Epithelial cell of prostate (primary cell): ENCODE measurements around the gene MLLT1.

Source experiments
- DNase-seq: peaks from one replicate; pipeline ENCODE4 v3.0.0-alpha.2; 2011; ENCODE audit warnings: low read depth, low spot score
- H3K27ac ChIP-seq: fragments of 450-650 bp; 2 replicates; pipeline ENCODE4 v1.5.1; 2017; ENCODE audit warnings: mild to moderate bottlenecking

MLLT1 gene

DNA sequence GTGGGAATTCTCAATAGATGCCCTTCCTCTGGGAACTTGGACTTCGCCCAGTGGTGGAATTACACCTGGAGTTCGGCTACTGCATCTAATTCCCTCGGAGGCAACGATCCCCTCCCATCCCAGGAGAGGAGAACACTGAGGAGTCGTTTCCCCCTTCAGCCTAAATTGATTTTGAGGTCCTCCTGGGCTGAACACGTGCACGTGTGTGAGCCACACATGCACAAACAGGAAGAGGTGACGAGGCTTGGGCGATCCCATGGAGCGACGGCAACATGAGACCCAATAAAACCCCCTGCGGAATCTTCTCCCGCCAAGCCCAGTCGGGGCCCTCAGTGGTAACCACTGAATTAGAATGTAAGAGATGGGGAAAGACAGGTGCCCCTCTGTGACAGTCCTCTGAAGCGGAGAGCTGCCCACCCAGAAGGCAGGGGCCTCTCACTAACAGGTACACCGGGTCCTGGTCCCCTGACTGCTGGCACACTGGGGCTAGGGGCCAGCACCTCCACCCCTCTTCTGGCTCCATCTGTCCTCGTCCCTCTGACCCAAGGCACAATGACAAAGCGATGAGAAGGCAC lies 4.5 kb downstream of the MLLT1 start:
- no peak overlapping the region for H3K27ac ChIP-seq
- no peak for DNase-seq

DNA sequence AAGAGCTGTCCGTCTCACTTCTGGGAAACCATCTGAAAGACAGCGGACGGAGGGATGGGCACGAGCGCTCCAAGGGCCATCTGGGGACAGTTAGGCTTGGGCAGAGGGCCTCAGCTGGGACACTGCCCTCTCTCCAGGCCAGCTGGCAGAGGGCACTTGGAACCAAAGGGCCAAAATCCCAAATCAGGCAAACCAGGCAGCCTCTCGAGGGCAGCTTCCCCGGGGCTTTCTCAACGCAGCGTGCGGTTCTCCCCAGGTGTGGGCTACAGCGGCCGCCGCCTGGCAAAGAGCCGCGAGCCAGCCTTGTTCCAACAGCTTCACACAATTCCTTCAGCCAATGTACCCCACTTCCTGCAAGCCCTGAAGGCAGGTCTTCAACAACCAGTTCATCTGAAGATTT lies 5.0 kb downstream of the MLLT1 start:
- DNase-seq: no peak
- H3K27ac ChIP-seq: peak overlapping the region; percentile 73

DNA sequence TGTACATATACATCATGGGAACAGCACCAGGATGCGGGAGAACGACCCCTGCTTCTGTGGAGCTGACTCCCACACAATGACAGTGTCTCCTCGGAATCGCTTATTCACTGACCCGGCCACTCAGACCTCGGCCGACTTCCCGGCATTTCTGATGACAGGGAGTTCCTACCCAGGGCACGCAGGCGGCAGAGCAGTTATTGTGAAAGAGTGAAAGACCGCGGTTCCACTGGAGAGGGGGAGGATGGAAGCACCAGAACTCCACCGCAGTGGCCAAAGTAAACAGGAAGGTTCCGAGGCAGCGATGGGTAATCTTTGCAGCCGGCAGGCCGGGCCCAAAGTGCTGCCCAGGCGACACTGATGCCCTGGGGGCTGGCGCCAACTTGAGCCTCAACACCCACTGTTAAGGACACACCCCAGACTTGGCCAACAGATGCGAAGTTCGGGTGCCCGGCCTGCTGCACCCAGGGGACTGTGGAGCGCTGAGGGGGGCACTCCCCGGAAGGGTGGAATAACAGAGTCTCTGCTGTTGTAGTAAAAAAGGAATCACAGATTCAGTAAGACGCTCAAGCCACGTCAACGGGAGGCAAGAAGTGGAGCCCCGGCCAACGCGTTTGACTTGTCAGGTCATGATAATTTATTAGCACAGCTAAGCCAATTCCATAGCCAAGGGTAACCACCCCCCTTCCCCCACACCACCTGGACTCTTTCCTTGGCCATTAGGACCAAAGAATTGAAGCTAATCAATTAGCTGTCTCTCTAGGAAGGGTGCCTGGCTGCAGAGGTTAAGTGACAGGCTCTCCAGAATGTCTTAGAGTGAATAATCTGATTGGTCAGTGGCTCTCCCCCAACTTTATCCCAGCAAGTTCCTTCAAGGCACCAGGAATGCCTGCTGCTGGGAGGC lies 5.8 kb downstream of the MLLT1 start:
- DNase-seq: peak; percentile 12
- peak overlapping the region; percentile 73 for H3K27ac ChIP-seq

DNA sequence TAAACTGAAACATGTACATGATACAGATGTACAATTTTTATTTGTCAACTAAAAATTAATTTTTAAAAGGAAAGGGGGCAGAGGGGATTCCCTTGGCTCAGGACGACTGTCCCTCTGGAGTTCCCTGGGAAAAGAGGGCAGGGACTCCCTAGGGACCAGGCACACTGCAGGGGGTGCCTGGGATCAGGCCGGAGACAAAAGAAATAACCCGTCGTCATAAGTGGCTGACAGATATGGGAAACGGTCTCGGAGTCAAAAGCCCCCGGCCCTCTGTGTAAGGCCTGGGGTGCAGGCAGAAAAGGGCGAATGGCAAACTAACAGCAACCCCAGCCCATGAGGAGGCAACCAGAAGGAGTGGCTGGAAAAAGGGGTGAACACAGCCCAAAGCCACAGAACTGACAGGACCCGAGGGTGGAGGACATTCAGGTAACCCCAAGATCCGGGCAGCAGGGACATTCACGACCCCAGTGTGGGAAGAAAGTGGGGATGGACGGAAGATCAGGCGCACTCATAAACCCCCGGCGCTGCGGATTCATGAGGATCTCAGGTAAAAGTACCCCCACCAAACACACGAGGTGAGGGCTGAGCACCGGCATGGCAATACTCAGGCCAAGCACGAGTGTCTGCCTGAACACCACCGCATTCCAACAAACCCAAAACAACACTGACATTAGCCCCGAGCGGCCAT lies 6.7 kb downstream of the MLLT1 start:
- peak overlapping the region; percentile 73 for H3K27ac ChIP-seq

DNA sequence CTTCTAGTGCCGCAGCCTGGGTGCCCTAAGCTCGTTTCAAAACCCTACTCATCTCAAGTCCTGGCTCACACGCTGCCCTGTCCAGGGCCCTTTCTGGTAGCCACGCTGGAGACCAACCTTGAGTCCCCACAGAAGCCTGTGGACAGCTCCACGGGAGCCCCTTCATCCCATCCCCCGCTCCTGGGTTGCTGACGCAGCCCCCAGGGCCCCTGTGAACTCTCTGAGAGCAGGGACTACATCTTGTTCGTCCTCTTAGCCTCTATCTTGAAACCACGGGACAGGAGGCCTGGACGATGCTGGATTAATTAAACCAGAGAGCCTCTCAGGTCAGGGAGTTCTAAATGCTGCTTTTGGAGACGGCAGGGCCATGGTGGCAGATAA lies 7.4 kb downstream of the MLLT1 start:
- no peak for DNase-seq
- H3K27ac ChIP-seq: no peak overlapping the region

More for the DNA sequence above, 6.7 kb downstream of the MLLT1 start:
- no peak for DNase-seq

DNA sequence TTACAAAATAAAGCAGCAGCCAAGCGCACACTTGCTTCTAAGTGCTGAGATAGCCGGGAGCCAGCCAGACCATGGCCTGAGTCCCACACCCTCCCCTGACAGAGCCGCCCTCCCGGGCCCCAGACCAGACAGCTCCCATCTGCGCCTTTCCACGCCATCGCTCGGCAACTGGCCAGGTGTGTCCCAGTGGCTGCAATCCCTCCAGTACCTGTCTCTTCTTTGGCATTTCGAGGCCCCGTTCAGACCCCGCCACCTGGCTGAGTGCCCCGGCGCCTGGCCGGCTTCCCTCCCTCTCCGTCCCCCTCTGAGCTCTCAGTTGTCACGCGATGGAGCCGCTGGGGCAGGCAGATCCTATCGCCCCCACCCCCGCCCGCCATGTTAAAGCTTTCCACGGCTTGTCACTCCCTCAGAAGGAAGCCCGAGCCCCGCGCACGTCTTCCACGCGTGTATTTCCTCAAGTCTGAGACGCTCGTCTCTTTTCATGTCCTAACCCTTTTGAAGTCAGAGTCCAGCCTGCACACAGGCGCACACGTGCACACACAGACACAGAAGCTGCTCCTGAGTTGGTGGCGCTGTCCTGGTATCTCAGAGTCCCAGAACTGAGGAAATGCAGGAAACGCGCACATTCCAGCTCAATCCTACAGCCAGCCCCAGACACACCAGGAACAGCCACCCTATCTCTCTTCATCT lies 7.9 kb downstream of the MLLT1 start:
- DNase-seq: no peak
- H3K27ac ChIP-seq: no peak overlapping the region

DNA sequence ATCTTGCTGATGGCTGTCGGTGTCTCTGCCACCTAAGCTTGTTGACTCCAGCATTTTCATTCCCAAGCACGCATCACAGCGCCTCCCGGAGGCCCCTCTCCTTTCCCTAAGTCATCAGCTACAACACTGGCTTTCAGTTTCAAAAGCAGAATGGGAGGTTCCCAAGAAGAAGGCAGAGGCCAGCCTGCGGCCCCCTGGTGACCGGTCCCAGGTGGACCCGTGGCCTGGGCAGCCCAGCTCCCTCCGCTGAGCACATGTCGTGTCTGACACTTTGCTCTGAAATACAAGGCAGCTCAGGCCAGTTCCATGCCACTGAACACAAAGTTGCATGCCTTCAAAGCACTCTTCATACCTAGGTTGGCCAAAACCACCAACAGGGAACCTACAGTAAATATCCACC lies 8.5 kb downstream of the MLLT1 start:
- H3K27ac ChIP-seq: no peak overlapping the region
- DNase-seq: no peak

DNA sequence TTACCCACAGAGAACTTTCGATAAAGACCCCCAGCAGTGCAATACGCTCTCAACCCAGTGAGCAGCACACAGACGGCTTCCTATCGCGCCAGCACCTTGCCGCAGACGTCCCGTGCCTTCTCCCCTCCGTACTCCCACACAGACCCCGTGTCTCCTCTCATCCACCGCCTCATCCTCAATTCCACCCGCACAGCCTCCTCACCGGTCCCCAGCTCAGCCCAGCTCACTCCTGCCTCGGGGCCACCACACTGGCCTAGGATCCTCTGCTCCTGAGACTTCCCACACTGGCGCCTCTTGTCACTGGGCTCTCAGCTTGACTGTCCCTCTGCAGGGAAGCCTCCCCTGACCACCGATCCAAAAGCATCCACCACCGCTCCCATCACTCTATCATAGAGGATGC lies 9.0 kb downstream of the MLLT1 start:
- H3K27ac ChIP-seq: no peak overlapping the region
- no peak for DNase-seq

DNA sequence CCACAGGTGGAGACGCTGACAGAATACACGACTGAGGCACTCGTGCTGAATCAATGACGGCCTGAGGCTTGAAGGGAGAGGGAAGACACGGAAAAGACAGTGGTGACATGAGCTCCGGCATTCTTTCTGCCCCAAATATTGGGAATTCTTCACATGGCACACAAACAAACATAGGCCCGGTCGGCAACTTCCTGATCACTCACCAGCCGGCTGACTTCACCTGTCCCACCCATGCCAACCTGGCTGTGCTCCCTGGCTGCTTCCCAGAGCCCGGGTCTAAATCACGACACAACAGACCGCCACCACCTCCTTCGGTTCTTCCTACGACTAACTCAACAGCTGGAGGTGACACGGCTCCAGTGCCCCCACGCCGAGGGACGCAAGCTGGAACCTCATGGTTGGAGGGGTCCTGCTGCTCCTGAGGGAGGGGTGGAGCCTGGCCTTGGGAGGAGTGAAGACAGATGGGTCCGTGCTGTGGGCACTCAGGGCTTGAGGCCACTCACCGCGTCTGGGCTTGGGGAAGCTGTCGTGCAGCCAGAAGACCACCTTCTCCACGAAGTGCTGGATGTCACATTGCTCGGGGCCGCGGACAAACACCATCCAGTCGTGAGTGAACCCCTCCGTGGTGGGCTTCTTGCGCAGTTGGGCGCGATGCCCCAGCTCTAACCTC lies 9.6 kb downstream of the MLLT1 start:
- H3K27ac ChIP-seq: no peak overlapping the region
- DNase-seq: no peak

DNA sequence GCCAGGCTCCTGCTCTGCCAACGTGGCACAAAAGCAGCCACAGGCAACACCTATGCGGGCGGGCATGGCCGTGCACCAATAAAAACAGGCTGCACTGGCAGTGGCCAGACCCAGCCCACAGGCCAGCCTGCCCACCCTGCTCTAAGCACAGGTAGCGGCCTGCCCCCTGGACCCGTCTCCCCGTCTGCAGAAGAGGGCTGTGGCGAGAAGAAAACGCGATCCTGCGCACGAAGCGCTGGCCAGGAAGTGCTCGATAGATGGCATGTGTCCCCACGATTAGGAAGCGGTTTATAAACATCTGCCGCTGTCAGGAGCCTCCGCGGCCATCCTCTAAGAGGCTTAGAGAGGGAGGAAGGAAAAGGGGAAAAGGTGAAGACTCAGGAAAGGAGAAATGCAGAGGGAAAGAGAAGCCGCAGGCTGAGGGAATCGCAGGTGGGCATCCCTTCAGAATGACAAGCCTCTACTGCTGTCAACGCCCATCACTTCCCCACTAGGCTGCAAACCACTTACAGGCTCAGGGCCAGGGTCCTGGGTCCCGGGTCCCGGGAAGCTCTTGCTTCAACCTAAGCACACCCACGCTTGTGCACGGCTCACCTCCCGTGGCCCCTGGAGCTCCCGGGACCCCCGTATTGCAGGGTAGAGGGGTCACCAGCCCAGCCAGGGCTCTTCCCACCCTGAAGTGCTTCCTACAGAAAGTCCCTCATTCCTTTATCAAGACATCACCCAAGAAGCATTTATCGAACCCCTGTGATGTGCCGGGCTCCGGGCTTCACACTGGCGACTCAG lies 10.5 kb downstream of the MLLT1 start:
- no peak for DNase-seq
- no peak overlapping the region for H3K27ac ChIP-seq

DNA sequence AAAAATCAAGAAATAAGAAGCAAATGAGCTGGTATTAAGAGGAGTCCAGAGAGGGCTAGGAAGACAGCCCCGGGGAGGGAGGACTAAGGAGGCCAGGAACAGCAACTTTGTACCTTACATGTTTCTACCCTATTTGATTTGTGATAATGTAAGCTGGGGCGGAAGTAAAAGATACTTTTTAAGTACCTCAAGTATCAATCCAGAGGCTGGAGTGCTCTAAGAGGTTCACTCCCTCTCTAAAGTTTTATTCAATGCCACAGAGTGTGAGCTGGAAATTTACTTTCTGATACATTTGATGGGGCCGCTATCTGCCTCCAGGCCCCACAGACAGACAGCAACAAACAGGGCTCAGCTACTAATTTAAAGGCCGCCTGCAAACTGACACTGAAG lies 11.4 kb downstream of the MLLT1 start:
- no peak overlapping the region for H3K27ac ChIP-seq
- no peak for DNase-seq

DNA sequence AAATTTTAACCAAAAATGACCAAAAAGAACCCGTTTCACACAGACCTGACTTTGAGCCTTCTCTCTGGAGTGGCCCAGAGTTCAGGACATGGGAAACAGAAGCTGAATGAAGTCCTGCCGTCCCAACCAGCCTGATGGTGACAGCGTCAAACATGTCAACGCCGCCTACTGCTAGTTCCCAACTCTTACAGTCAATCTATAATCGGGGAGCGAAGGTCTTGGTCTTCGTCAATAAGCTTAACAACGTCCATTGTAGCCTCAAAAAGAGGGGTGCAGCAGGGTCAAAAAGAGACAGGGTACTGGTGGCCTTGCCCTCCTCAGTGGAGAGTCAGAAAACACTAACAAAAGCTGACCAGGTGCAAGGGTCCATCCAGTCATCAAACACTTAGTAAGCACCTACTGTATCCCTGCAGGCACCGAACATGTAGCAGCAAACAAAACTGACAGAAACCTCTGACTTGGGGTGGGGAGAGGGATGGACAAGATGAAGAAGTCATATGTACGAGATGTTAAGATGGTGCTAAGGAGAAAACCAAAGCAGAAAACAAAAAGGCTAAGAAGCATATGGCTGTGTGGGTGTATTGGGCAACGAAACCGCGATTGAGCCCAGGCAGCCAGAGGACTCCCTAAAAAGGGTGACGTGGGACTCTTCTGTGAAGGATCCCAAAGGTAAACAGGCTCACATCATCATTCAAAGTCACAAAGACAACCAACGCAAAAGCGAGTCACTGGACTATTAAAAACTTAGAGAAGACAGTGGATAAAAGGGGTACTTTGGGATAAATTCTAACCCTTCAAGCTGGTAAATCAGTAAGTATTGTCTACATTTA lies 12.0 kb downstream of the MLLT1 start:
- DNase-seq: no peak
- no peak overlapping the region for H3K27ac ChIP-seq

DNA sequence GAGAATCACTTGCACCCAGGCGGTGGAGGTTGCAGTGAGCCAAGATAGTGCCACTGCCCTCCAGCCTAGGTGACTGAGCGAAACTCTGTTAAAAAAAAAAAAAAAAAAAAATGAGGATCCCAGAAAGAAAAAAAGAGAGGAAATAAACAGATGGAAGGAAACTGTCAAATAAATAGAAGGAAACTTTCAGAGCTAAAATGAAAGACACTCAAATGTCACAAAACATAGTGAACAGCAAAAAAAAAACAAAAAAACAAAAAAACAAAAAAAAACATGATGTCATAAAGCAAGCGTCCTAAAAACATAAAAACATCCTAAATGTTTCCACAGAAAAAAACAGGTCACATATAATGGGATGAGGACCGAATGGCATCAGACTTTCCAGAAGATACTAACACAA lies 15.0 kb downstream of the MLLT1 start:
- no peak for DNase-seq
- H3K27ac ChIP-seq: no peak overlapping the region

DNA sequence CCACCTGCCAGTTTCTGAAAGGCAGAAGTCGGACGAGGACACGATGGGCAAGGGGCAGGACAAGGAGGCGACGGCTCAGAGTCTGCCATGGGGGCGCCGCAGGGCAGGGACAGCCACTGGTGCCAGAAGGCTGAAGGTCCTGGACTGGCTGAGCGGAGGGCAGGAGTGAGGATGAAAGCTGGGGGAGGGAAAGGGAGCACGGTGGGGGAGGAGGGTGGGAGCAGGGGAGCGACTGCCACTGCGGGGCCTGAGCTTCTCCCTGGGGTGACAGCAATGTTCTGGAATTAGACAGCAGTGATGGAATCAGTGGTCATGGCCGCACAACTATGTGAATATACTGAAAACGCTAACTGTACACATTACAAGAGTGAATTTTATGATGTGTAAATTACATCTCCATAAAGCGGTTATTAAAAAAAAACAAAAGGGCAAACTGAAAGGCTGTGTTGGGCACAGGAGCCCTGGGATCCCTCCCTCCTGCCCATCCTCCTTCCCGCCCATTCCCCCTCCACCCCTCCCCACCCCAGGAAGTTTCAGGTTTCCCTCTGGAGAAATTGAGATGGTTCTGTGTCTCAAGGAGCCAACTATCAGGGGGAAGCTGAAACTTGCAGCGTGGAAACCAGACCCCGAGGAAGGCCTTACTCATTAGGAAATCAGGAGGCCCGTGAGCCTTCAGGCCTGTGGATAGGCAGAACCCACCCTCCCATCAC lies 15.9 kb downstream of the MLLT1 start:
- H3K27ac ChIP-seq: no peak overlapping the region
- DNase-seq: no peak

DNA sequence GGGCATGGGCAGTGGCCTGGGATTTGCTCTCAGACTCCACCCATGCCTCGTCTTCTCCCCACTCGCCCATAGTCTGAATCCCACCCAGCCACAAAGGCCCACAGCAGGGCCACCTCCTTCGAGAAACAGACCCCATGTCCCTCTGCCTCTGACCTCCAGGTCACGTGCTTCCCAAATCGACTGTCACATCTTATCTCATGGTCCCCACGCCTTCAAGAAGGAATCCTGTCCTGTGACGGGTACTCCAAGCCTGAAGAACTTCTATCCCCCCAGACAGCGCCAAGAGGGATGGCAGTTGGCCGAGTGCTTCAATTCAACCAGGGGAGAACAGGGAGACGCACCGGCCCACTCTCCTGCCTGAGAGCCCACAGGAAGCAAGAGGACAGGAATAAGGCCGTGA lies 16.5 kb downstream of the MLLT1 start:
- no peak for DNase-seq
- no peak overlapping the region for H3K27ac ChIP-seq

DNA sequence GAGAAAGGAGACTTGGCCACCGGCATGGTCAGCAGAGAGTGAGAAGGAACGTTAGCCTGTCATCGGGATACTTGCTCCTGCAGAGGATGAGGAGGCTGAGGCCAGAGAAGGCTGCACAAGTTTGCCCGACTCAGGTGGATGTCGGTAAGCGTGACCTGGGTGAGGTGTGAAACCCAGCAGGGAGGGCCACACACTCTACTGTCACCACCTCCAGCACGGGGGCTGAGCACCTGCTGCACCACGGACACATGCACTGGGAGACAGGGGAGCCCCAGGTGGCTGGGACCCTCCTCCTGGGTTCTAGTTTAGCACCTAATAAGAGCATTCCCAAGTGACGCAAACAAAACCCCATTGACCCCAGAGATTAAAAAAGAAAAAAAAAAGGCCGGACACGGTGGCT lies 17.3 kb downstream of the MLLT1 start:
- H3K27ac ChIP-seq: no peak overlapping the region
- no peak for DNase-seq

DNA sequence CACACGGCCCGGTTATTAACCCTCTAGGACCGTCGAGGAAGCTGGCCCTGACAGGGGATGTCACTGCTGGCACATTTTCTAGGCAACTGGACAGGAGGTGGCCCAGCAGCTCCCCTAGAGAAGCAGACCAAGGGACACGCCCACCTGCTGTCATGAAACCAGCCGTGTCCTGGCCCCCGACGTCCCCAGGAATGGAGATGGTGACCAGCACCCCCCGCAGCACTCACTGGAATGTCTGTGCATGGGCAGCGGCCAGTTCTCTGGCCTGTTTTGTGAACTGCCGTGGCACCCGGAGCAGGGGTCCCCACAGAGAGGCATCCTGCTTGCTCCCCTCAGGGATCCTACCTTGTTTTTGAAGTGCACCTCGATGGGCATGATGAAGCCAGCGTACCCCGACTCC lies 17.9 kb downstream of the MLLT1 start:
- H3K27ac ChIP-seq: no peak overlapping the region
- no peak for DNase-seq
